ENCODE results near the gene GPATCH4.
"Not testable (repeated sequence)": the region's sequence is repeated elsewhere in the genome, so short reads cannot be mapped to it uniquely, and the experiment has no call there.

GPATCH4 gene

DNA sequence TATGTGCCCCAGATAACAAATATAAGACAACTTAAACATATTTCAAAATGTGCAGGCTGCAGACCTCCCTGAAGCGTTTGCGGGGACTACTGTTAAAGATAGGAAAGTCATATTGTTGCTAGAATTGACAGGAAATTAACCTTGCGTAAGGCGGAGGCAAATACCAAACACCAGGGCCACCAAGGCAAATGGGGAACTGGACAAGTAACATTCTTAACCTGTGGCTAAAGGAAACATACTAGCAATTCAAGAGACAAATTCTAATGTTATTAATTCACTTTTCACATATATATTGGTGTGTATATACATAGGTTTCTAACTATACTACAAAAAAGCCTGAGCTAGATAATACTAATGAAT, 24.8 kb upstream of the GPATCH4 start:
- DNase-seq: no peak

DNA sequence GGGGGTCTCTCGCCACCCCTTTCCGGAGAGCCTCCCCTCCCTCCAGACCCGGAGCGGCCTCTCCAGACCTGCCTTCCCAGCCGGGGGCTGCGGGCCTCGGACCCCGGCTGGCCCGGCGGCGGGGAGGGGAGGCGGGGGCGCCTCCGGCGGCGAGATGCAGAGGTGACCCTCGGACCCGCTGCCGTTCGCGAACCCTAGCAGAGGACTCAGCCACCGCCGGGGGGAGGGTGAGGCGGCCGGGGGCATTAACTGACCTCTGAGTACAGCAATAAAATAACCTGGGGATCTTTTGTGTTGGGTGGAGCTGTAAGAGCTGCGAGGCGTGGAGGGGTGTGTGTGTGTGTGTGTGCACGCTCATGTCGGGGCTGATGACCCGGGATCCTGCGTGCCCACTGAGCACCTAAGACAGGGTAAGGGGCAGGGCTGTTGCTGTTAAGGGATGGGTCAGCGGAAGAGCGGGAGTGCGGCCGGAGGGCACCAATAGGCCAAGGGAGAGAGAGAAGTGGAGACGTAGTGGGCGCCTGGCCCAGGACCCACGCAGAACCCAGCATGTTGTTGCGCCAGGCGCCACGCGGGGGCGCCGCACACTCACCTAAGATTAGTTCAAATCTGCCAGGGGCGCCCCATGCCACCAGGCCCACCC, 24.3 kb upstream of the GPATCH4 start:
- DNase-seq: peak; percentile 48 to 66

DNA sequence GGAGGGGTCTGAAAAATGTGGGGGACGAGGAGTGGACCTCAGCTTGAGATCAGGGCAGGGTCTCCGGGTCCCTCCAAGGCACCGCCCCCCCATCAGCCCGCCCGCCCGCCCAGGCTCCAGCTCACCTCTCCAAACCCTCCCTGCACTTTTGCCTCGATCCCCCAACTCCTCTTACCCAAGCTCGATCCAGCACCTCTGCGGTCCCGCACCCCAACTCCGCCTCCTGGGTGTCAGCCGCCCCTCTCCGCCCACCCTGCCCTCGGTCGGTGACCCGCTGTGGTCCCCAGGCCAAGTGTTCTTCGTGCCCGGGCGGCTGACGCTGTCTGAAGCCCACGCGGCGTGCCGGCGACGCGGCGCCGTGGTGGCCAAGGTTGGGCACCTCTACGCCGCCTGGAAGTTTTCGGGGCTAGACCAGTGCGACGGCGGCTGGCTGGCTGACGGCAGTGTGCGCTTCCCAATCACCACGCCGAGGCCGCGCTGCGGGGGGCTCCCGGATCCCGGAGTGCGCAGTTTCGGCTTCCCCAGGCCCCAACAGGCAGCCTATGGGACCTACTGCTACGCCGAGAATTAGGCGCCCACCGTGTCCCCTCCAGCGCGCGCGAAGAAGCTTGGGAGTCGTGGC, 23.6 kb upstream of the GPATCH4 start:
- no peak for DNase-seq

DNA sequence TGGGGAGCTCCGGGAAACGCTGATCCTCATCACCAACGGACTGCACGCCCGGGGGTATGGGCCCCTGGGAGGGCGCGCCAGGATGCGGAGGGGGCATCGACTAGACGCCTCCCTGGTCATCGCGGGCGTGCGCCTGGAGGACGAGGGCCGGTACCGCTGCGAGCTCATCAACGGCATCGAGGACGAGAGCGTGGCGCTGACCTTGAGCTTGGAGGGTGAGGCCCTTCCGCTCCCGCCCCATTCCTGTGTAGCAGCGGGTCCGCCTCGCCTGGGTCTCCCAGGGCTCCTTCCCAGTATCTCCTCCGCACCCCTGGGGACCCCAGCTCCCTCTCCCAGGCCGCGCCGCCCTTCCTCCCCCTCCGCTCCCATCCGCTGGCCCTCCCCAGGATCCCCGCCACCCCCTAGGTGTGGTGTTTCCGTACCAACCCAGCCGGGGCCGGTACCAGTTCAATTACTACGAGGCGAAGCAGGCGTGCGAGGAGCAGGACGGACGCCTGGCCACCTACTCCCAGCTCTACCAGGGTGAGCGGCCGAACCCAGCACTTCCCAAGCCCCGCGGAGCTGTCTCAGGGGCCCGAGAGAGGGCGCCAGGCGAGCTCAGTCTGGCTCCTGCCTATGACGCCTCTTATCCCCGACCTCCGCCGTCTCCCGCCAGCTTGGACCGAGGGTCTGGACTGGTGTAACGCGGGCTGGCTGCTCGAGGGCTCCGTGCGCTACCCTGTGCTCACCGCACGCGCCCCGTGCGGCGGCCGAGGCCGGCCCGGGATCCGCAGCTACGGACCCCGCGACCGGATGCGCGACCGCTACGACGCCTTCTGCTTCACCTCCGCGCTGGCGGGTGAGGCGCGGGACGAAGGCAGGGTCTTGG, 22.9 kb upstream of the GPATCH4 start:
- peak; percentile 59 to 73 for DNase-seq

DNA sequence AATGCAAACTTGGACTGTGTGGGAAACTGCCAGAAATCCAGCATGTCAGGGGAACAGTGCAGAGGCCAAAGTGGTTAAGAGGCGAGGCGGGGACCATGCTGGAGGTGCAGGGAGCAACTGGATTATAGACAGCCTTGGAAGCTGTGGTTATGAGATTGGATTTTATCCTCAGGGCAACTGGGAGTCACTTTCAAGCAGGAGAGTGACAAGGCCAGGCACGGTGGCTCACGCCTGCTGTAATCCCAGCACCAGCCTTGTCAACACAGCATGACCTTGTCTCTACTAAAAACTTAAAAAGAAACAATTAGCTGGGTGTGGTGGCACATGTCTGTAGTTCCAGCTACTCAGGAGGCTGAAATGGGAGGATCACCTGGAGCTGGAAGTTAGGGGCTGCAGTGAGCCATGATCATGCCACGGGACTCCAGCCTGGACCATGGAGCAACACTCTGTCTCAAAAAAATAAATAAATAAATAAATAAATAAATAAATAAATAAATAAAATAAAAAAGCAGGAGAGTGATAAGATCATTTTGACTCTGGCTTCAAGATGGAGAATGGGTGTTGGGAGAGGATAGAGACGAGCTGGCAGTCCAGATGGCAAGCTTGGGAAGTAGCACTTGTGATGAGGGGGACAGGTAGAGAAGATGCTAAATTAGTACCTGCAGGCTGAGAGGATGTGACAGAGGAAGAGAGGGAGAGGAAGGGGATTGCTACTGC, 21.5 kb upstream of the GPATCH4 start:
- DNase-seq: no peak

GRCh38 chr1:156619582-156619955, 18.3 kb upstream of the GPATCH4 start:
- no peak for DNase-seq

GRCh38 chr1:156618853-156619581, 17.7 kb upstream of the GPATCH4 start, which contains the start of gene HAPLN2:
Gene HAPLN2, plus strand, starts transcription at chr1:156619415. Its CDS starts 4,076 bp downstream, at chr1:156623491.
- DNase-seq: peak; percentile 41 to 59

DNA sequence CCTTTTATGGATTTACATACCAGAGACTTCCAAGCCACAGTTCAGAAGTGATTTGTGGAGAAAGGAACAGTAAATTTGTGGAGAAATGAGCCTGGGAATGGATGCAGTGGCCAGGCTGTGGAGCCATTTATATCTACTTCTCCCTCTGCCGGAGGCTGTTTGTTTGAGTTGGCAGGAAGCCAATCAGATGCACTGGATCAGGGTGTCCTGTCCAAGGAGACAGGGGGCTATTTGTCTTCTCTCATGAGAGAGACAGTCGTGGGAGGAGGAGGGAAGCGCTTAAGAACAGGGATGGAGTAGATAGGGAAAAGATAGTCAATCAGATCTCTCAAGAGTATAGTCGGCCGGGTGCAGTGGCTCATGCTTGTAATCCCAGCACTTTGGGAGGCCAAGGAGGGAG, 15.2 kb upstream of the GPATCH4 start:
- DNase-seq: peak; percentile 28 to 55

- no peak for DNase-seq
These were observed 14.7 kb upstream of the GPATCH4 start for GRCh38 chr1:156615946-156616345.

GRCh38 chr1:156612666-156613065, 11.4 kb upstream of the GPATCH4 start:
- no peak for DNase-seq

DNA sequence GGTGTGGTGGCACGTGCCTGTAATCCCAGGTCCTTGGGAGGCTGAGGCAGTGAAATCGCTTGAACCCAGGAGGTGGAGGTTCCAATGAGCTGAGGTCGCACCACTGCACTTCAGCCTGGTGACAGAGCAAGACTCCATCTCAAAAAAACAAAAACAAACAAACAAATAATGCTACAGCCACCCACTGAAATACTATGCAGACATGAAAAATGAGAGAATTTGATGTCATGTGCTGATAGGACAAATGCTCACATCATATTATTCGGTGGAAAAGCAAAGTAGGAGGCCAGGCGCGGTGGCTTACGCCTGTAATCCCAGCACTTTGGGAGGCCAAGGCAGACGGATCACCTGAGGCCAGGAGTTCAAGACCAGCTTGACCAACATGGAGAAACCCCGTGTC, 8.8 kb upstream of the GPATCH4 start:
- not testable (repeated sequence) for DNase-seq

GRCh38 chr1:156608981-156609380, 7.7 kb upstream of the GPATCH4 start:
- DNase-seq: peak; percentile 79 to 89

DNA sequence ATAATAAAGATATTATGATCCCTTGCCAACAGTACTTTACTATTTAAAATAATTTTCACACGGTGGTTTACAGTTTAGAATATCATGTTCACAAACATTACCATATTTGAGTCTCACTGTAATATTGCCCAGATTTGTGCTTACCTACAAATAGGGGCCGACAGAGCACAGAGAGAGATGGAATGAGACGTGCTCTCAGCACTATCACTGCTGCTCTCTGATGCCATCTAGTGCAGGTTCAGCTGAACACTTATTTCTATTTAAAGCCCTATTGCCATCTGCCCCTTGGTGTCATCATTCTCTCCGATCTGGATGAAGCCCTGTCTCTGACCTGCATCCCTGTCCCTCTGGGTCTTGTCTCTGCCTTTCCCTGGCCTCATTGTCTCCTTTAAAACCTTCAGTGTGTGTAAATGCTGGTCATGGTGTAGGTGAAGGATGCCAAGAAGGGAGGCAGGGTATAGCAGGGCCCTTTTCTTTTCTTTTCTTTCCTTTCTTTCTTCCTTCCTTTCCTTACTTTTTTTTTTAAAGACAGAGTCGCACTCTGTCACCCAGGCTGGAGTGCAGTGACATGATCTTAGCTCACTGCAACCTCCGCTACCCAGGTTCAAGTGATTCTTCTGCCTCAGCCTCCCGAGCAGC, 6.9 kb upstream of the GPATCH4 start:
- peak; percentile 81 to 91 for DNase-seq

DNA sequence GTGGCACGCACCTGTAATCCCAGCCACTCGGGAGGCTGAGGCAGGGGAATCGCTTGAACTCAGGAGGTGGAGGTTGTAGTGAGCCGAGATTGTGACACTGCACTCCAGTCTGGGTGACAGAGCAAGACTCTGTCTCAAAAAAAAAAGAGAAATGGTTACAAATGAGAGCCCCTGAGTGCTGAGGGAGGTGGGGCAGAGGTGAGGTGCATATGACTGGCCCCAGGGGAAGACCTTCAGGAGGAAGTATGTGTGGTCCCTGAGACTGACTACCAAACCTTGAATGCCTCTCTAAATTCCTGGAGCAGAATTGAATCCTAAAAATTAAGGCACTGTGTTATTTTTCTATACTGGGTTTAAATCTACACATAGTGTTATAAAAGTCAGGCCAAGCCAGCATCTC, 6.1 kb upstream of the GPATCH4 start:
- not testable (repeated sequence) for DNase-seq

- DNase-seq: peak in 1 of 2 experiments; percentile 44
These were observed 1.3 kb upstream of the GPATCH4 start for GRCh38 chr1:156602557-156602993.

DNA sequence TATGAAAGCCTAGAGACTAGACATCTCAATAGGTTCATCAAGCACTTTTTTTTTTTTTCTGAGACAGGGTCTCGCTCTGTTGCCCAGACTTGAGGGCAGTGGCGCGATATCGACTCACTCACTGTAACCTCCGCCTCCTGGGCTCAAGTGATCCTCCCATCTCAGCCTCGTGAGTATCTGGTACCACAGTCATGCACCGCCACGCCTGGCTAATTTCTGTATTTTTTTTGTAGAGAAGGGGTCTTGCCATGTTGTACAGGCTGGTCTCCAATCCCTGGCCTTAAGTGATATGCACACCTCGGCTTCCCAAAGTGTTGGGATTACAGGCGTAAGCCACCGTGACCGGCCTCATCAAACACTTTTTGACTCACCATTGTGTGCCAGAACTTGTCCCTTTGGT, 613 bp upstream of the GPATCH4 start:
- no peak for DNase-seq

- DNase-seq: peak in 1 of 2 experiments; percentile 47
These were observed 552 bp downstream of the GPATCH4 start for GRCh38 chr1:156600733-156601121.

DNA sequence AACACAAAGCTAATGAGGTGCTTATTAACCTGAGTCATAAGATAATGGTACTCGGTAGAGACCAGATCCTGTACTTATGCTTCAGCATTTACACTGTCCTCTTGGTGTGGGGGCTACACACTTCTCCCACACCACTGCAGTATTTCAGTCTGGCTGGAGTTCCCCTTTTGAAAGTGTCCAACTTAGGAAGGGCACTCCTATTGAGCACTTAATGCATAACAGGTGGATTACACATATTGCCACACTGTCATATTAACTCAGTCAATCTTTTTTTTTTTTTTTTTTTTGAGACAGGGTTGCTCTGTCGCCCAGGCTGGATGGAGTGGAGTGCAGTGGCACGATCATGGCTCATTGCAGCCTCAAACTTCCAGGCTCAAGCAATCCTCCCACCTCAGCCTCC, 1.5 kb downstream of the GPATCH4 start:
- DNase-seq: peak in 1 of 2 experiments; percentile 41

DNA sequence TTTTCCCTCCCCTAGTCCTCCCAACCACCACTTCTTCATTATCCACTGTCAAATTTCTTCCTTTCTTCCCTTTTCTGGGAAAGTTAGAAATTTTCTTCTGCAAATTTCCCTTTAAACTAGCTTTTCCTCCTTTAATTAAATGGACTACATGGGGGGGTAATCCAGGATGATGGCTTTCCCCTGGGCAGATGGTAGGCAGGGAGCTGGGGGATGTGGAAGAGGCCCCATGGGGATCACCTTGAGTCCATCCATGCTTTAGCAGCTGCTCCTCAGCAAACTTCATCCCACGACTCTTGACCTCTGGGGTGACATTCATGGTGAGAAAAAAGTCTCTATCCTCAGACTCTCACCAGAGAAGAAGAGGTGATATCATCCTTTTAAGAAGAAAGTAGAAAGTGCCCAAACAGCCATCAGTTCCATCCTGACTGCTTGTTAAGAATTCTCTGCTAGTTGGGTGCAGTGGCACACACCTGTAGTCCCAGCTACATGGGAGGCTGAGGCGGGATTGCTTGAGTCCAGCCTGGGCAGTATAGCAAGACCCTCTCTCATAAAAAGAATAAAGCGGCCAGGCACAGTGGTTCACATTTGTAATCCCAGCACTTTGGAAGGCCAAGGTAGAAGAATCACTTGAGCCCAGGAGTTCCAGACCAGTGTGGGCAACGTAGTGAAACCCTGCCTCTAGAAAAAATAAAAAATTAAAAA, 2.4 kb downstream of the GPATCH4 start:
- DNase-seq: no peak

- DNase-seq: no peak
These were observed 3.2 kb downstream of the GPATCH4 start for GRCh38 chr1:156598125-156598524.

- no peak for DNase-seq
These were observed 4.9 kb downstream of the GPATCH4 start for GRCh38 chr1:156596426-156596825.

Measured in NCI-H2081 (cell line).